ENCODE measurements around the gene CD276.

The CD276 gene

DNA sequence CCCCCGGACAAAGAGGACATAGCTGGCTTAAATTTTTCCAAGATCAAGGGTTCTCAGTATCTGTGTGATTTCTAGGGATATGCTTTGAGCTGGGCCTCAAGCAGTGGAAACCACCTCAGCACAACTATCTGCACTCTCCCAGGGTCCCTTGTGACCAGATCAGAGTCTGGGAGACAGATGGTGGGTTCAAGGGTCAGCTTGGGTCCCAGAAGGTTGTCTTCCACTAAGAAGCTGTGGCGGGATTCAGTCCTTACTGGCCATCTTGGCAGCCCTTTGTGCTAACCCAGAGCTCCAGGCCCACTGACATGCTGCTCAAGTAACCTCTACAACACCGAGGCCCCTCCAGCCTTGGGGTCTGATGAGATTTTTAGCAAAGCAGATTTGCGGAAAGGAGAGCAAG, 66.3 kb downstream of the CD276 start:
- DNase-seq: no peak

DNA sequence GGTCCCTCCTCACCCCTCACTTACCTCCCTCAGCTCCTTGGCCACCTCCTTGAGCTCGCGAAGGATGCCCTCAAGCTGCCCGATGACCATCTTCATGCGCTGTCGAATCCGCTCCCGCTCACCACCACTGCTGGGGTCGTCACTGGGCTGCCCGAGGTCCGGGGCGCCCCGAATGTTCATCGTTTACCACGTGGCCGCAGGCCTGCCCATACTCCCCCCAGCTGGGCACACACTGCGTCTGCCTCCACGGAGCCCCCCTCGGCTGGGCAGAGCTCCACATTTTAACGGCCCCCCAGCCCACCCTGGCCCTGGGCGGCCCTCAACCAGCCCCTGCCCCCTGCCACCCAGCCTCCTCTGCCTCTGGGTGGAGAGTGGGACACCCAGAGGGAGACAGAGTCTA, 66.8 kb downstream of the CD276 start:
- no peak for DNase-seq

GRCh38 chr15:73751511-73751898, 67.3 kb downstream of the CD276 start:
- no peak for DNase-seq

GRCh38 chr15:73751899-73752805, 68.0 kb downstream of the CD276 start:
- no peak for DNase-seq

GRCh38 chr15:73752806-73753193, 68.6 kb downstream of the CD276 start:
- DNase-seq: no peak

- no peak for DNase-seq
Measured at GRCh38 chr15:73753250-73754130, 69.3 kb downstream of the CD276 start, which contains the start of gene INSYN1. Gene INSYN1, minus strand, starts transcription at chr15:73753351. Its CDS starts 2,221 bp downstream, at chr15:73751130.

DNA sequence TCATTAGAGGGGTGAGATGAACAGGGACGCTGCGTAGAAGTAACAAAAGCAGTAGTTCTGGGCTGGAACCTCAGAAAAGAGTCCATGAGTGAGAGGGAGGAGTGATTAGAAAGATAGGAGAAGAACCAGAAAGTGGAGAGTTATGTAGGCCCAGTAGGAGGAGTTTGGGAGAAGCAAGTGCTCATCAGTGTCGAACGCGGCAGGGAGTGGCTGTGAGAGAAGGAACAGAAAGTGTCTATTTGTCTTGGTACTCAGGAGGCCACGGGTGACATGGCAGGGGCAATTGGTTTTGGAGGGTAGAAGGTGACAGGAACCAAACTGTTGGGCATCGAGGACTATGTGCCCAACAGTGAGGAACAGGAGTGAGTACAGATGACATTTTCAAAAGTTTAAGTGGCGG, 70.3 kb downstream of the CD276 start:
- no peak for DNase-seq

GRCh38 chr15:73755481-73755880, 71.3 kb downstream of the CD276 start:
- DNase-seq: no peak

GRCh38 chr15:73755946-73756345, 71.8 kb downstream of the CD276 start:
- DNase-seq: no peak

- no peak for DNase-seq
Measured at GRCh38 chr15:73756390-73756789, 72.2 kb downstream of the CD276 start.

DNA sequence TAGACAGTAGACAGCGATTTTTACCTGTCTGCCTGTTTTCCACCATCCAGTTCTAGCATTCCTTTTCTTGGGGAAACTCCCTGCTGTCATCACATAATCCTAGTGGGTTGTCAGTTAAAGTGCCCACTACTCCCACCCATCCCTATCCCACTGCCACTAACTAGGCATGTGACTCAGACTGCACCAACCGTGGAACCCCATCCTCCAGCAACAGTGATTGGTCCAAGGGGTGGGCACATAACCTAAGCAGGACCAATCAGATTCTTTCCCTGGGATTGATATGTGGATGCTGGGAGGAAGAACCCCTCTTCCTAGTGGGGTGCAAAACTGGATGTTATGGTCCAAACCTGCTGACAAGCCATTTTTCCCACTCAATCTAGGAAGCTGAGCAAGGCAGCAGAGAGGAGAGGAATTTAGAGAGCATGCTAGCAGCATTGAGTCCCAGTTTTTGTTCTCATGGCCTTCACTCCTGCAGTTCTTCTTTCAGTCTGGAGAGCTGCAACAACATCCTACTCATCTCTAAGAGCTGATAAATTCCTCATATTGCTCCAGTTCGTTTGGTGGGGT, 72.8 kb downstream of the CD276 start:
- DNase-seq: no peak

DNA sequence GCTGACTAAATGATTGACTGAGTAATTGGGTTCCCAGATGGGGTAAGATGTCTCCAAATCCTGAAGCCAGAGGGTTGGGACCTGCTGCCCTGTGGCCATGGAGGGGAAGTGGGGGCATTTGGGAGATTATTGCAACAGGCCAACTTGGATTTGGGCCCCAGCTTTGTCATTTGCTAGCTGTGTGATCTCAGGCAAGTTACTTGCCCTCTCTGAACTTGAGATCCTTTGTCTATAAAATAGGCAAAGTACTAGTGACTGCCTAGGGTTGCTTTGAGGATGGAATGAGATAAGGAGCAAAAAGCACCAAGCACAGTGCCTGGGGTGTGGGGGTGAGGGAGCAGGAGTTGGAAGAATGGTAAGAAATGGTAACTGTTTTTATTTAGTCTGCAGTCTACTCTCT, 73.4 kb downstream of the CD276 start:
- no peak for DNase-seq

DNA sequence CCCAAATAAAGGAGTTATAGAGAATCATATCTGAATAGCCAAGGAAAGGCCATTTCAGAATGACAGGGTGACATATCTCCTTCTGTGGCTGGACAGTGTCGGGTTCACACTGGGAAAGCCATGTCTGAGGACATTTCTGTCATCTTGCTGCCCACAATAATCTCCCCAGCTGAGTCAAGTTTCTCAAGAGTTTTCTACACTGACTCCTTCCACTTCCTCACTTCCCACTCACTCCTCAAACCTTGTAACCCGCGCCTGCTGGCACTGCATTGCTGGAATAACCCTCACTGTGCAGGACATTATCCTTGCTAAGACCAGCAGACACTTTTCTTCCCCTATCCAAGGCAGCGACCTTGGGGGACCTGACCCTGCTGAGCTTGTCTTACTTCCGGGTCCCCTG, 74.3 kb downstream of the CD276 start:
- DNase-seq: no peak

DNA sequence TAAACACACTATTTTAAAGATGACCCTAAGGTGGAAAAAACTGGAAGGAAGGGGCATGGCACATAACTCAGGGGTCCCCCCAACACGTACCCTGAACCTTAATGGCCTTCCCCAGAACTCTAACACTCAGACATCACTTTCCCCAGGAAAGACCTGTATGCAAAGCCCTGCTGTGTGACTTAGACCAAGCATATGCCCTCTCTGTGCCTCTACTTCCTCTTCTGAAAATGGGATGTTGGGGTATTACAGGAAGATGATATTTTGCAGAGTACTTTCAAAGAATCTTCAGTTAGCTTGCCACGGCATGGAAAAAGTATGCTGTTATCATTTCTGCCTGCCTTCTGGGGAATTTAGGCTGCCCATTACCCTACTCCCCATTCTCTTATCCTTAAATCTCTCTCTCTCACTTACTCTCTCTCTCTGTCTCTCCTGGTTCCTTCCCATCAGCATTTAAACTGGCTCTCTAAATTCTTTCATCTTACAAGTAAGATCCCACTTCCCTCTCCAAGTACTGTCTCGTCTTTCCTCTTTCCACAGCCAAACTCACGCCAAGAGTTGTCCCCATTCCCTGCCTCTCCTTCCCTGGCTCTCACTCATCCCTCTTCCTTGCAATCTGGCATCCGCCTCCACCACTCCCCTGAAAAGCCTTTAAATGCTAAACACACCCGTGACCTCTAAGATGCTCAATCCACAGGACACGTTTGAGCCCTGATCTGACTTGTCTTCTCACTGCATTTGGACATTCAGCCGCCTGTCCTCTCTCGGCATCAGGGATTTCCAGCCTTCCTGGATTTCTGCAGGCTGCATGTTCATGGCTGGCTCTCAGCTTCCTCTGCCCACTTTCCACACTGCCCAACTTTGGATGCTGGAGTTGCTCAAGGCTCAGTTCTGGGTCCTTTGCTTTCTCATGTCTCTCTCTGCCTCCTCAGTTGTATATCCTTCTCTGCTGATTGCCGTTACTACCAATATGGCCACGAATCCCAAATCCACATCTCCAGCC, 76.4 kb downstream of the CD276 start:
- DNase-seq: no peak

- DNase-seq: no peak
Measured at GRCh38 chr15:73763931-73764330, 79.7 kb downstream of the CD276 start.

Measured in Kasumi-1 (cell line).